Lower leg skin (tissue), 4 donors: ENCODE measurements around the gene STOM. TPM values are rescaled to one million over a fixed set of nuclear protein-coding genes. Genes with fewer than 3 reads are reported as not detected.

ENCODE experiments used
- DNase-seq, 2 donors: peaks; one replicate each; pipeline ENCODE4 v3.0.0-alpha.2; 2019; ENCODE audit warnings: low spot score in 2 of 2
- H3K4me3 ChIP-seq: fragments of 200-600 bp; sonication (generic); 2 replicates; pipeline ENCODE4 v1.5.1; 2017; ENCODE audit warnings: mild to moderate bottlenecking, low read depth; ENCODE audit not compliant: poor library complexity, severe bottlenecking
- POLR2A ChIP-seq, 2 donors: fragments of 450-650 bp; IDR thresholded peaks; one replicate each; pipeline ENCODE4 v1.6.1; 2016 to 2017; ENCODE audit warnings: antibody characterized with exemption in 2 of 2, mild to moderate bottlenecking in 1 of 2, moderate library complexity in 1 of 2
- WGBS, 2 donors: methylation state at CpG; one replicate each; pipeline ENCODE4 v1.1.5; 2018; 5-methylcytosine and 5-hydroxymethylcytosine counted together
- intact Hi-C: fragments of 100-400 bp; cut with DNase I; formaldehyde crosslinking; loops from one replicate; pipeline ENCODE4 v1.15.0; 2023; ENCODE audit warnings: low total_unique reads
- total RNA-seq, 4 donors: library from RNA; depleted of rRNA; stranded (reverse); fragments of >200 nt; gene quantifications; one replicate each; pipeline ENCODE4 v1.1.0, GENCODE V29; 2016
- TF ChIP-seq, protein P1 (sequence below), 3 donors: fragments of 450-650 bp; IDR thresholded peaks; one replicate each; pipeline ENCODE4 v1.5.1; 2016; ENCODE audit warnings: antibody characterized with exemption in 3 of 3, mild to moderate bottlenecking in 3 of 3, moderate library complexity in 2 of 3

Gene STOM, protein sequence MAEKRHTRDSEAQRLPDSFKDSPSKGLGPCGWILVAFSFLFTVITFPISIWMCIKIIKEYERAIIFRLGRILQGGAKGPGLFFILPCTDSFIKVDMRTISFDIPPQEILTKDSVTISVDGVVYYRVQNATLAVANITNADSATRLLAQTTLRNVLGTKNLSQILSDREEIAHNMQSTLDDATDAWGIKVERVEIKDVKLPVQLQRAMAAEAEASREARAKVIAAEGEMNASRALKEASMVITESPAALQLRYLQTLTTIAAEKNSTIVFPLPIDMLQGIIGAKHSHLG
- 100 to 1,000 TPM; 131 to 323 (median 208) TPM for total RNA-seq

DNA sequence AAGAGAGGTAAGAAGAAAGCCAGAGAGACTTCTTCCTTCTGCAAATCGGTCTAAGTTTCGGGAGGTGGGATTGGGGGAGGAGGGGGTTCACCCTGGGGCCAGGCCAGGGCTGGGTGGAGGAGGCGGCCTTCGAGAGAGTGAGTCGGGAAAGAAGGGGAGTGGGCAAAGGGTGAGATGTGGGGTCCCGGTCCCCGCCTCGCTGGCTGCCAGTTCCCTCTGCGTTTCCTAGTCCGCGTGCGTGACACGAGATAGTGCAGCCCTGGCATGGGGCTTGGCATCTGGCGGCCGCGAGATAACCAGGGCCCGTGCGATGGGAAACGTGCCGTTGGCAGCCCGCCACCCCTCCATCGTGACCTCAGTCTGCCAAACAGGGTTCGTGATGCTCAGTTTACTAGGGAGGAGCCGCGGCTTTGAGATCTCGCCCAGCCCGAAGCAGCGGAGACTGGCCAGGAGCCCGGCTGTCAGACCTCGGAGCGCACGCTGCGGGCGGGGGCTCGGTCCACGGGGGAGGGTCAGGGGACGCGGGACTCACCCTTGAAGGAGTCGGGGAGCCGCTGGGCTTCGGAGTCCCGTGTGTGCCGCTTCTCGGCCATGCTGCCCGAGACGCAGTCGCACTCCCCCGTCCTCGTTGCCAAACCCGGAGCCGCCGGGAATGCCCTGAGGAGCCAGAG, at the start of gene STOM:
Gene STOM (minus strand): TSS at position 656 of the 671 bp plus-strand sequence. CDS start 63 bp downstream, at position 593.
- TF ChIP-seq, protein P1, sequence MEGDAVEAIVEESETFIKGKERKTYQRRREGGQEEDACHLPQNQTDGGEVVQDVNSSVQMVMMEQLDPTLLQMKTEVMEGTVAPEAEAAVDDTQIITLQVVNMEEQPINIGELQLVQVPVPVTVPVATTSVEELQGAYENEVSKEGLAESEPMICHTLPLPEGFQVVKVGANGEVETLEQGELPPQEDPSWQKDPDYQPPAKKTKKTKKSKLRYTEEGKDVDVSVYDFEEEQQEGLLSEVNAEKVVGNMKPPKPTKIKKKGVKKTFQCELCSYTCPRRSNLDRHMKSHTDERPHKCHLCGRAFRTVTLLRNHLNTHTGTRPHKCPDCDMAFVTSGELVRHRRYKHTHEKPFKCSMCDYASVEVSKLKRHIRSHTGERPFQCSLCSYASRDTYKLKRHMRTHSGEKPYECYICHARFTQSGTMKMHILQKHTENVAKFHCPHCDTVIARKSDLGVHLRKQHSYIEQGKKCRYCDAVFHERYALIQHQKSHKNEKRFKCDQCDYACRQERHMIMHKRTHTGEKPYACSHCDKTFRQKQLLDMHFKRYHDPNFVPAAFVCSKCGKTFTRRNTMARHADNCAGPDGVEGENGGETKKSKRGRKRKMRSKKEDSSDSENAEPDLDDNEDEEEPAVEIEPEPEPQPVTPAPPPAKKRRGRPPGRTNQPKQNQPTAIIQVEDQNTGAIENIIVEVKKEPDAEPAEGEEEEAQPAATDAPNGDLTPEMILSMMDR (IDR thresholded peaks at IDR 0.05), result no peak
- peak in 1 of 2 donors; percentile 98 for TF ChIP-seq POLR2A (IDR thresholded peaks at IDR 0.05)
- peak within 1 kb of the TSS; percentile 41 for H3K4me3 ChIP-seq
- 1% methylated on average over 23 to 32 of the region's 52 CpGs for whole genome bisulfite sequencing, 2 donors
- intact Hi-C loops, result loop anchor here (5.0 kb wide), 1 partner anchor 42 kb away; no protein-coding TSS in a partner anchor
- peak; percentile 96 to 99 for DNase-seq

GRCh38 chr9:121411993-121412392, 41.9 kb upstream of the STOM start:
- DNase-seq, result no peak
- TF ChIP-seq POLR2A (IDR thresholded peaks at IDR 0.05), result no peak
- TF ChIP-seq, protein P1 (IDR thresholded peaks at IDR 0.05), result no peak
- WGBS, 2 donors, result 62 to 64% methylated on average over 3 of the region's 3 CpGs
- no peak overlapping the region for H3K4me3 ChIP-seq
- intact Hi-C loops, result no loop called here

DNA sequence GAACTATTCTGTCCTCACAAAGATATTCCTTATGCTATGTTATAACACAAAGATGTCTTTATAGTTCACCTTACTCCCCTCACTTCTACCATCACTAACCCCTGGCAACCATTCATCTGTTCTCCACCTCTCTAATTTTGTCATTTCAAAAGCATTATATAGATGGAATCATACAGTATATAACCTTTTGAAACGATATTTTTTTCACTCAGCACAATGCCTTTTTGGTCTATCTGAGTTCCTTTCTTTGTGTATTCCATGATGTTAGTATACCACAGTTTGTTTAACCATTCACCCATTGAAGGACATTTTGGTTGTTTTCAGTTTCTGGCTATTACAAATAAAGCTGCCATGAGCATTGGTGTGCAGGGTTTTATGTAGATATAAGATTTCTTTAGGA, 35.8 kb upstream of the STOM start:
- no peak for DNase-seq
- 89 to 95% methylated on average over 1 of the region's 1 CpG for WGBS, 2 donors
- no peak for TF ChIP-seq POLR2A (IDR thresholded peaks at IDR 0.05)
- H3K4me3 ChIP-seq, result no peak overlapping the region
- intact Hi-C loops, result no loop called here

DNA sequence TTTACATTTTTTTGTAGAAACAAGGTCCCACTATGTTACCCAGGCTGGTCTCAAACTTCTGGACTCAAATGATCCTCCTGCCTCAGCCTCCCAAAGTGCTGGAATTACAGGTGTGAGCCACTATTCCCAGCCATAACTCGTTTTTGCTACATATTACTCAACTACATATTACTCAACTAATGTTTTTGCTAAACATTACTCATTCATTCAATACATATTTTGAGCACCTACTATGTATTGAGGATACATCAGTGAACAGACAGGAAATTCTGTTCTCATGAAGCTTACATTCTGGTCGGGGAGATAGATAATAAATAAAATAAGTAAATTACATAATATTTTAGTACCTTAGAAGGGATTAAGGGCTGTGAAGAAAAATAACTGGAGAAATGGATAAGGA, 34.9 kb upstream of the STOM start:
- WGBS, 2 donors, result 69 to 72% methylated on average over 2 of the region's 2 CpGs
- TF ChIP-seq, protein P1 (IDR thresholded peaks at IDR 0.05), result no peak
- no peak for TF ChIP-seq POLR2A (IDR thresholded peaks at IDR 0.05)
- H3K4me3 ChIP-seq, result no peak overlapping the region
- intact Hi-C loops, result loop anchor here (5.0 kb wide), 1 partner anchor 193 kb away; no protein-coding TSS in a partner anchor
- DNase-seq, result no peak

DNA sequence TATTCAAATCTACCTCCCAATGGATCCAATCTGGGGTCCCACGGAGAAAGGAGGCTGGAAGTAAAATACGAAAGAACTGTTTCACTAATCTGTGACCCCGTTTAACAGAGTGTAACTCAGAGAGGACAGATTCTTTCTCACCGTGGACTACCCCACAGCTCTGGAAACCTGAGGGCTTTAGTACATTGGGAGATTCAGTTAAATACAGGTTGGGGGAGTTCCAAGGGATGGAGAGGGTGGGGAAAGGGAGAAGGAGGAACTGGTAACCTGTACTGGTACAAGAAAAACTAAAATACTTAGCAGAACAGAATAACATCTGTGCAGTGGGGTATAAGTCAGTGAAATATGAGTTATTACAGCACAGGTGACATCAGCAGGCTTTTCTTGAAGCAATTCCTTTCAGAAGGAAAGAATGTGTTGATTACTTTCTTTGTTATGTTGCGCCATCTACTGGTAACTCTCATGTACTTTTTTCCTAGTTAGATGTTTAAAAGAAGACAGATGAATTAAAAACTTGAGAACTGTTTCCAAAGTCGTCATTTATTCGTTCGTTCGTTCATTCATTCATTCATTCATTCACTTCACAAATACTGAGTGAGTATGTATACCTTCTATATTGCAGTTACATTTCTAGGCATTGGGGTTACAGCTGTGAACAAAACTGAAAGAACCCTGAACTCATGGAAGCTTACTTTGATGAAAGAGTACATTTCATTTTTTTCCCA, 30.0 kb upstream of the STOM start:
- intact Hi-C loops, result loop anchor here (5.0 kb wide), 2 partner anchors 78 to 188 kb away; no protein-coding TSS in a partner anchor
- TF ChIP-seq, protein P1 (IDR thresholded peaks at IDR 0.05), result peak in 1 of 3 donors; percentile 33
- no peak for TF ChIP-seq POLR2A (IDR thresholded peaks at IDR 0.05)
- no peak overlapping the region for H3K4me3 ChIP-seq
- no peak for DNase-seq
- 23 to 26% methylated on average over 9 of the region's 9 CpGs for WGBS, 2 donors
